AML-193 (cell line): ENCODE data around the gene IL34.
"Not testable (repeated sequence)": the region's sequence is repeated elsewhere in the genome, so short reads cannot be mapped to it uniquely, and the experiment has no call there.

Experiments used
- DNase-seq, 2 experiments: peaks; one replicate each; lab custom pipeline; 2025; lab: John Stamatoyannopoulos, UW

The IL34 gene

DNA sequence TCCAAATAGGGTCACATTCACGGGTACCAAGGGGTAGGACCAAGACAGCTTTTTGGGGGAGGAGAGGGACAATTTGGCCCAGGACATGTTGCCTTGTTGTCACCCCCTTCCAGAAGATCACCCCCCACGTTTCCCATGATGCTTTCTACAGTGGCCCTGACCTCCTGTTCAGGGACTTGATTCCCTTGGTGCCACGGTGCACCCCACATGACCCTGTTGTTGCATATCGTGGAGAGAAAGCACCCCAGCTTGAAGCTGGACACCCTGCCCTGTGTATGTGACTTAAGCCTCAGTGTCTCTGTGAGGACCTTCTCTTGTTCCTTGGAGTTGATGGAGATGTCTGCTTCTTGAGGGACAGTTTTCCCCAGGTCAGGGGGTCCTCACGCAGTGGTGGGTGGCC lies 12.6 kb downstream of the IL34 start:
- DNase-seq: no peak

DNA sequence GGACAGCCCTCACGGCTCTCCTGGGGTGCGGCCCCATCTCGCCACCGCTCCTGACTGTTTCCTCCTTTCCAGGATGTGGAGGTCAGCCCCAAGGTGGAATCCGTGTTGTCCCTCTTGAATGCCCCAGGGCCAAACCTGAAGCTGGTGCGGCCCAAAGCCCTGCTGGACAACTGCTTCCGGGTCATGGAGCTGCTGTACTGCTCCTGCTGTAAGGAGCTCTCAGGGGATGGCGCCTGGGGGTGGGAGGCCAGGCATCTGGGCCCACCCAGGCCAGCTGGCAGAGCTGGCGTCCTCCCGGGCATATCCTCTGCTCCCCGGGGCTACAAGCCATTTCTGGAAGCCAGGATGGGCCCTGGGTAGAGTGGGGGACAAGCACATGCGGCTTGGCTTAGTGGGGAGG lies 13.2 kb downstream of the IL34 start:
- DNase-seq: no peak

- no peak for DNase-seq
These were observed 13.8 kb downstream of the IL34 start for GRCh38 chr16:70659953-70660671.

DNA sequence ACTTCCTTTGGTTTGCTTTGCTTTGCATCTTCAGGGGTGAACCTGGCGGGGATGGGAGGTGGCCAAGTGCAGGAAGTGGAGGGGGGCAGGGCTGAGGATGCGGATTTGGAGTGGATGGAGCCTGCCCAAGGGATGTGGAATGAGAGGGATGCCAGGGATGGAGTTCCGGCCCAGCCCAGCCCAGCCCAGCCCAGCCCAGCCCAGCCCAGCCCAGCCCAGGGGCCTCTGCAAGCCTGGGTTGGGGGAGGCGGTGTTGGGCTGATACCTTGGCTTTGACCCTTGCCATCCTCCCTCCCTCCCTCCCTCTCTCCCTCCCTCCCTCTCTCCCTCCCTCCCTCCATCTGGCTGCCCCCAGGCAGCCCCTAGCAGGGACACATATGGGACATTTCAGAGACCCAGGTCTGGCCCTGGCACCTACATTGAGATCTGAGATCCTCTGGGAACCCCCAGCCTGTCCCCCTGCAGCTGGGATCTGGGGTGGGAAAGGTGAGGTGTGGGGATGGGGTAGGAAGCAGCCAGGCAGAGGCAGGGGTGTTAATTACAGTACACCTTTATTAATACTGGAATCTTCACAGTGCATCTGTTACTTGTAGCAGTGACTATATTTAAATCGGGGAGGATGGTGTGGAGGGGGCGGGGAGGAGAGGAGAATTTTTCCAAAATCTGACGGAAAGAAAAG lies 14.5 kb downstream of the IL34 start:
- no peak for DNase-seq

DNA sequence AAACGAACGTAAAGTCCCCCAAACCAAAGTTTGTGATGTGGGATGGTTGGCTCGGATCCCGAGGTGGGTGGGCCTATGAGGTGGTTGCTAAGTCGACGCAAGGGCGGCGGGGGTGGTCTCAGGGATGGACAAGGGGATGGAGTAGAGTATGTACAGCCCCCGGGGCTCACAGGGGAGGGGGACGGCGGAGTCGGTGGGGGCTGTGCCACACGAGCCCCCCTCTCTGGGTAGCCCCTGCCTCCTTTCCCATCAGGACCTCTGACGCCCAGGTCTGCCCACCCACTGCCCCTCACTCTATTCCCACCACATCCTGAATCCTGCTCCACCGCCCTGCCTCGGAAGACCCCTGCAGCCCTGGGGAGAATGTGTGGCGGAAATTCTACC lies 15.2 kb downstream of the IL34 start:
- no peak for DNase-seq

GRCh38 chr16:70661918-70662641 lies 15.7 kb downstream of the IL34 start:
- no peak for DNase-seq

GRCh38 chr16:70662991-70663523 lies 16.7 kb downstream of the IL34 start:
- DNase-seq: no peak

DNA sequence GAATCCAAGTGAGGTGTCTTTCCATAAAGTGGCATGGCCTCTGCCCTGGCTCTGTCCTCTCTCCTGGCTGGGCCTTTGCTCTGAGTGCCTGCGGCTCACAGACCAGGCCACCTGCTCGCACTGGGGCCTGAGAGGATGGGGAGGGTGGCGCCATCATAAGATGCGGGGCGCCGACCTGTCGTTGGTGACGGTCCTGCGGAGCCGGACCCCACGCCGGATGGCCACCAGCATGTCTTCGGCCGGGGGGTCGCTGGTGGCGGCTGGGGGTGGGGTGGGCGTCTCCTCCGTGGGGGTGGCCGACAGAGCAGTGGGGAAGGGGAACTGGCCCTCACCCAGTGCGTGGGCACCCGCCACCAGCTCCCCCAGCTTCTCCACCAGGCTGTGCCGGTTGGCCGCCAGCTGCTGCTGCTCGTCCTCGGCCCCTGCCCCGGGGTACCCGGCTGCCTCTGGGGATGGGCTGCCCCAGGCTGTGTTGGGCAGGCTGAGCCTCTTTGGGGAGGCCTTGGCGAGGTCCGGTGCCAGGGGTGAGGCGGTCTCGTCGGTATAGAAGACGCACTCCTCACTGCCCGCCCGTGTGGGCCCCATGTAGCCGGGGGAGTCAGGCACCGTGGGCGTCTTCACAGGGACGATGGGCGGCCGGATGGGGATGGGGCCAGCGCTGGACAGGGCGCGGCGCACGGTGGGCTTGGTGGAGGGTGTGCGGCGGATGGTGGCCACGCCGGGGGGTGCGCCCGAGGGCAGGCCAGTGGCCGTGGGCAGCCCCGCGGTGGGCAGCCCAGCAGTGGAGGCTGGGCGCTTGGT lies 17.4 kb downstream of the IL34 start:
- DNase-seq: no peak

- DNase-seq: no peak
These were observed 18.2 kb downstream of the IL34 start for GRCh38 chr16:70664325-70665112.

DNA sequence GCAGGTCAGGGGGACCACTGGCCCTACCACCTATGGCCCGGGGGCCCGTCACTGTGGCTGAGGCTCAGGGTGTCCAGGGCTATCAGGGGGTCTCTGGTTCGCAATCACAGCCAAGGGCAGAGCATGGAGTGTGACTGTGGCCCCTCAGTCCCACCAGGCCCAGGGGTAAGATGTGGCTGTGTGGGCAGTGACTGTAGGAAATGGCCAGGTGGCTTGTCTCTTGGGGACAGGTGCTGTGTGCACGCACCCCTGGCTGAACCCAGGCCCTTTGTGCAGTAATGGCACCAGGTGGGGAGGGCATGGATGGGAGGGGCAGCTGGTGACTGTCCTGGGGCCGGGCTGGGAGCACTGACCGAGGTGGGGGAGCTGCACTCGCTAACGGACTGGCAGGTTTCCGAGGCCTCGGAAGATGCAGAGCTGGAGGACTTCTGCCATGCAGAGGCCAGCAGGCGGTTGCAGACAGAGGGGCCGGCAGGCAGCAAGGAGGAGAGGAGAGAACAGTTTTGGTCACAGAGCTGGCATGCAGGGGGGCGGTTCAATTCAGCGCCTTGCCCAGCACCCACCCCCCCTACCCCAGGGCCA lies 18.8 kb downstream of the IL34 start:
- DNase-seq: no peak

GRCh38 chr16:70665806-70666735 lies 19.7 kb downstream of the IL34 start:
- DNase-seq: no peak

- DNase-seq: no peak
These were observed 23.8 kb downstream of the IL34 start for GRCh38 chr16:70670175-70670574.

DNA sequence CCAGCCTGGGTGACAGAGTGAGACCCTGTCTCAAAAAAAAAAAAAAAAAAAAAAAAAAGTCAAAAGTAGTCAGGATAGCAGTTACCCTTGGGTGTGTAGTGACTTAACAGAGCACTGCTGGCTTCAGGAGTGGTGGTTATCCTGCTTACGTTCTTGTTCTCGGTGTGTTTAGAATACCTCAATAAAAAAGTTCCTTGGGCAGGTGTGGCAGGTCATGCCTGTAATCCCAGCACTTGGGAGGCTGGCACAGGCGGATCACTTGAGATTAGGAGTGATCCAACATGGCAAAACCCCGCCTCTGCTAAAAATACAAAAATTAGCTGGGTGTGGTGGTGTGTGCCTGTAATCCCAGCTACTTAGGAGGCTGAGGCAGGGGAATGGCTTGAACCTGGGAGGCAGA lies 24.6 kb downstream of the IL34 start:
- DNase-seq: not testable (repeated sequence)

DNA sequence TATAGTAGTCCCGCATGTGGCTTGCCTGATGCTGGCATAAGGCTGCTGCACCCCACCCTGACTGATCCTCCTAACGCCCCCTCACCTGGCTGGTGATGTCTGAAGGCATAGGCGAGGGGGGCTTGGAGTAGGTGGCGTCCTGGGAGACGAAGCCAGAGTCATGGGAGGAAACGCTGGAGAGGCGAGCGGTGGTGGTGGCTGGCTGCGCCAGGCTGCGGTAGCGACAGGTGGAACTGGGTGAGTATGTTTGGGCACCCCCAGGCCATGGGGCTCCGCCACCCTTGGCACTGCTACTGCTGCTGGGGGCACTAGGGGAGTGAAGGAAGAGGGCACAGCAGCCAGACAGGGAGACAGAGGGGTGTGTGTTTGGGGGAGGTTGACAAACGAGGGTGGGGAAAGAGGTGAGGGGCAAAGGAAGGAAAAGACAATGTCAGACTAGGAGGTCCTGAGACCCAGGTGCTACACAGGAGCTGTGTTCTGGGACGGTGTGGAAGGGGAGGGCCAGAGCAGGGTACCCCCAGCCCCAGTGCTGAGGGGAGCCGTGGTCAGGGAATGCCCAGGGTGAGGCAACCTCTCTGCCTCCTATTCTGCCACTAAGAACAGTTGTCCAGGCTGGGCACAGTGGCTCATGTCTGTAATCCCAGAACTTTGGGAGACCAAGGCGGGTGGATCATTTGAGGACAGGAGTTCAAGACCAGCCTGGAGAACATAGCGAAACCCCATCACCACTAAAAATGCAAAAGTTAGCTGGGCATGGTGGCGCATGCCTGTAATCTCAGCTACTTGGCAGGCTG lies 28.1 kb downstream of the IL34 start:
- no peak for DNase-seq

DNA sequence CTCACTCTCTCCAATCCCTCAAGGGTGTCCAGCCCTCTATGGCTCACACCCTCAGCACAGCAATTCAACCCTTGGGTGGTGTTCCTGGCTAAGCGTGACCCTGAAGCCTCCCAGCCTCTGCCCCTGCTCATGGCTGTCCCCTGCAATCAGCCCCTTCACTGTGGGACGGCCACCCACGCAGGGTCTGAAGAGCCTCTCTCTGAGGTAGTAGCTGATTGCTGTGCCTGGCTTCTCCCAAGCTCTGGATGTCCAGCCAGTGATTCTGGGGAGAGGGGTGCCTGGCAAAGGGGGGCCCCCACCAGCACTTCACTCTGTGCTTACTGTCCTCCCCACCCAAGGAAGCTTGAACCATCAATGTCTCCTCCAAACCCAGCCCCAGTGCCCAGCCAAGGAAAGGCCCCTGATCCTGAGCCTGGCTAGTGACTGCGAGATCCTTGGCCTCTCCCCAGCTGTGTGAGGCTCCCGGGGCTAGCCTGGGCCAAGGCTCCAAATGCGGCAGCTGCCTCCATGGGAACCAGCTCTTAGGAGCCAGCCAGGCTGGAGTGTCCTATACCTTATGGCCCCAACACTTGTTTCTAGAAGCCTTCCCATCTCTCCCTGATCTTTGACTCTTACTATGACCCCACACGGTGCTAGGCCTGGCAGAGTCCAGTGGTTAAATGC lies 29.6 kb downstream of the IL34 start:
- no peak for DNase-seq

- DNase-seq: no peak
These were observed 30.5 kb downstream of the IL34 start for GRCh38 chr16:70676675-70677498.

GRCh38 chr16:70677499-70678120 lies 31.3 kb downstream of the IL34 start:
- DNase-seq: no peak
